Measurements from ENCODE around the gene OIP5.

The OIP5 gene

DNA sequence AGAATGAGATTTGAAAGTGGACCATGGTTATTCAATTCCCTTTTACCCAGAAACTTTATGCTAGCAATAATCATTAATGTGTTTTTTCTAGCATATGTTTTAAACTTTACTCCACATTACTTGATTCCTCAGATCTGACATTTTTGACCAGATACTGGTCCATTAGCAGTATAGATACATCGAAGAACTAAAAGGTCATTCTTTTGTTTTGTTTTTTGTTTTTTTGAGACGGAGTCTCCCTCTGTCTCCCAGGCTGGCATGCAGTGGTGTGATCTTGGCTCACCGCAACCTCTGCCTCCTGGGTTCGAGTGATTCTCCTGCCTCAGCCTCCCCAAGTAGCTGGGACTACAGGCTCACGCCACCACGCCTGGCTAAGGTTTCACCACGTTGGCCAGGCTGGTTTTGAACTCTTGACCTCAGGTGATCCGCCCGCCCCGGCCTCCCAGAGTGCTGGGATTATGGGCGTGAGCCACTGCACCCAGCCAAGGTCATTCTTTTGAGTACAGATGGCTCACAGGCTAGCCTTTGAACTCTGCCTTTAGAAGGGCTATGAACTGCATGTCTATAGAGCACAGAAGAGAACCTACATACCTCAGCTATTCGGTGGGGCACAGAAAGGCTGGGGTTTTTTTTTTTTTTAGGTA, 72.7 kb downstream of the OIP5 start:
- ATAC-seq: no peak

More for the DNA sequence above, 72.7 kb downstream of the OIP5 start:
- no peak for TF ChIP-seq TOX (CRISPR knock-in tag; IDR thresholded peaks at IDR 0.05; ENCODE audit: borderline replicate concordance)
- no peak for TF ChIP-seq ZFP30 (CRISPR knock-in tag; IDR thresholded peaks at IDR 0.05)
- TF ChIP-seq CSDC2 (CRISPR knock-in tag; IDR thresholded peaks at IDR 0.05): no peak
- TF ChIP-seq, protein P1, sequence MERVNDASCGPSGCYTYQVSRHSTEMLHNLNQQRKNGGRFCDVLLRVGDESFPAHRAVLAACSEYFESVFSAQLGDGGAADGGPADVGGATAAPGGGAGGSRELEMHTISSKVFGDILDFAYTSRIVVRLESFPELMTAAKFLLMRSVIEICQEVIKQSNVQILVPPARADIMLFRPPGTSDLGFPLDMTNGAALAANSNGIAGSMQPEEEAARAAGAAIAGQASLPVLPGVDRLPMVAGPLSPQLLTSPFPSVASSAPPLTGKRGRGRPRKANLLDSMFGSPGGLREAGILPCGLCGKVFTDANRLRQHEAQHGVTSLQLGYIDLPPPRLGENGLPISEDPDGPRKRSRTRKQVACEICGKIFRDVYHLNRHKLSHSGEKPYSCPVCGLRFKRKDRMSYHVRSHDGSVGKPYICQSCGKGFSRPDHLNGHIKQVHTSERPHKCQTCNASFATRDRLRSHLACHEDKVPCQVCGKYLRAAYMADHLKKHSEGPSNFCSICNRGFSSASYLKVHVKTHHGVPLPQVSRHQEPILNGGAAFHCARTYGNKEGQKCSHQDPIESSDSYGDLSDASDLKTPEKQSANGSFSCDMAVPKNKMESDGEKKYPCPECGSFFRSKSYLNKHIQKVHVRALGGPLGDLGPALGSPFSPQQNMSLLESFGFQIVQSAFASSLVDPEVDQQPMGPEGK (CRISPR knock-in tag; IDR thresholded peaks at IDR 0.05; ENCODE audit: borderline replicate concordance): no peak
- TF ChIP-seq PPARA (CRISPR knock-in tag; IDR thresholded peaks at IDR 0.05; ENCODE audit: borderline replicate concordance): no peak
- no peak for TF ChIP-seq ZC3H10 (CRISPR knock-in tag; IDR thresholded peaks at IDR 0.05)
- TF ChIP-seq, protein P2, sequence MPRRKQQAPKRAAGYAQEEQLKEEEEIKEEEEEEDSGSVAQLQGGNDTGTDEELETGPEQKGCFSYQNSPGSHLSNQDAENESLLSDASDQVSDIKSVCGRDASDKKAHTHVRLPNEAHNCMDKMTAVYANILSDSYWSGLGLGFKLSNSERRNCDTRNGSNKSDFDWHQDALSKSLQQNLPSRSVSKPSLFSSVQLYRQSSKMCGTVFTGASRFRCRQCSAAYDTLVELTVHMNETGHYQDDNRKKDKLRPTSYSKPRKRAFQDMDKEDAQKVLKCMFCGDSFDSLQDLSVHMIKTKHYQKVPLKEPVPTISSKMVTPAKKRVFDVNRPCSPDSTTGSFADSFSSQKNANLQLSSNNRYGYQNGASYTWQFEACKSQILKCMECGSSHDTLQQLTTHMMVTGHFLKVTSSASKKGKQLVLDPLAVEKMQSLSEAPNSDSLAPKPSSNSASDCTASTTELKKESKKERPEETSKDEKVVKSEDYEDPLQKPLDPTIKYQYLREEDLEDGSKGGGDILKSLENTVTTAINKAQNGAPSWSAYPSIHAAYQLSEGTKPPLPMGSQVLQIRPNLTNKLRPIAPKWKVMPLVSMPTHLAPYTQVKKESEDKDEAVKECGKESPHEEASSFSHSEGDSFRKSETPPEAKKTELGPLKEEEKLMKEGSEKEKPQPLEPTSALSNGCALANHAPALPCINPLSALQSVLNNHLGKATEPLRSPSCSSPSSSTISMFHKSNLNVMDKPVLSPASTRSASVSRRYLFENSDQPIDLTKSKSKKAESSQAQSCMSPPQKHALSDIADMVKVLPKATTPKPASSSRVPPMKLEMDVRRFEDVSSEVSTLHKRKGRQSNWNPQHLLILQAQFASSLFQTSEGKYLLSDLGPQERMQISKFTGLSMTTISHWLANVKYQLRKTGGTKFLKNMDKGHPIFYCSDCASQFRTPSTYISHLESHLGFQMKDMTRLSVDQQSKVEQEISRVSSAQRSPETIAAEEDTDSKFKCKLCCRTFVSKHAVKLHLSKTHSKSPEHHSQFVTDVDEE (CRISPR knock-in tag; IDR thresholded peaks at IDR 0.05): no peak
- TF ChIP-seq OSR1 (CRISPR knock-in tag; IDR thresholded peaks at IDR 0.05): no peak
- no peak for TF ChIP-seq ZFP3 (CRISPR knock-in tag; IDR thresholded peaks at IDR 0.05)

Measured in SK-N-SH treated with all-trans-retinoic acid at 6 μM for 48 hours (cell line).